ENCODE data around the gene CD36. TPM values are rescaled to one million over a fixed set of nuclear protein-coding genes. Genes with fewer than 3 reads are reported as not detected.

Gene CD36
- total and polyA plus RNA-seq, 2 donors (not counting 3 experiments of a cell fraction or from before 2014, with no cell fraction given) = 0.58 to 0.87 TPM

- FAIRE-seq (no peak), DNase-seq (ENCODE audit: low read depth, low spot score) (peak; percentile 10)
- POLR2A ChIA-PET = no interaction called here
- H2AFZ ChIP-seq (ENCODE audit: low read depth, low read length) = no peak overlapping the region
- H3K9me1 ChIP-seq (replicated peaks; ENCODE audit: control insufficient read depth, extremely low read depth, insufficient read depth, low read length) = no peaks in the 10 kb centered on the region
- peaks cover 4% of the 10 kb centered on the region for H3K4me1 ChIP-seq (ENCODE audit: control insufficient read depth, extremely low read depth, insufficient read depth, low read length)
- no TSS peak for BruUV-seq (replicated peaks)
- H3K9me3 ChIP-seq (replicated peaks; ENCODE audit: control insufficient read depth, insufficient read depth, low read length) = no peaks in the 10 kb centered on the region
- H3K27ac ChIP-seq (ENCODE audit: insufficient read depth, low read depth, low read length) = no peak overlapping the region
- H3K79me2 ChIP-seq (ENCODE audit: control insufficient read depth, insufficient read depth, low read length) = no peaks in the 10 kb centered on the region
- H4K20me1 ChIP-seq (replicated peaks; ENCODE audit: control insufficient read depth, extremely low read depth, insufficient read depth, low read length) = no peaks in the 10 kb centered on the region
- no peak overlapping the region for H3K4me3 ChIP-seq (replicated peaks in 1 of 3; ENCODE audit: insufficient read depth in 1 of 3, low read depth in 1 of 3, low read length in 3 of 3)
- TF ChIP-seq FOS (IDR thresholded peaks at IDR 0.05; ENCODE audit: borderline replicate concordance, insufficient read depth, low read length) = peak; percentile 82
- TF ChIP-seq EZH2 (IDR thresholded peaks at IDR 0.05; ENCODE audit: borderline replicate concordance, low read depth, low read length, severe bottlenecking) = no peak
- TF ChIP-seq JUN (IDR thresholded peaks at IDR 0.05; ENCODE audit: borderline replicate concordance, insufficient read depth, insufficient read length, low read depth) = no peak
- TF ChIP-seq GATA2 (IDR thresholded peaks at IDR 0.05; ENCODE audit: insufficient read depth, insufficient read length, low read depth, low read length) = no peak
- TF ChIP-seq, protein P1, sequence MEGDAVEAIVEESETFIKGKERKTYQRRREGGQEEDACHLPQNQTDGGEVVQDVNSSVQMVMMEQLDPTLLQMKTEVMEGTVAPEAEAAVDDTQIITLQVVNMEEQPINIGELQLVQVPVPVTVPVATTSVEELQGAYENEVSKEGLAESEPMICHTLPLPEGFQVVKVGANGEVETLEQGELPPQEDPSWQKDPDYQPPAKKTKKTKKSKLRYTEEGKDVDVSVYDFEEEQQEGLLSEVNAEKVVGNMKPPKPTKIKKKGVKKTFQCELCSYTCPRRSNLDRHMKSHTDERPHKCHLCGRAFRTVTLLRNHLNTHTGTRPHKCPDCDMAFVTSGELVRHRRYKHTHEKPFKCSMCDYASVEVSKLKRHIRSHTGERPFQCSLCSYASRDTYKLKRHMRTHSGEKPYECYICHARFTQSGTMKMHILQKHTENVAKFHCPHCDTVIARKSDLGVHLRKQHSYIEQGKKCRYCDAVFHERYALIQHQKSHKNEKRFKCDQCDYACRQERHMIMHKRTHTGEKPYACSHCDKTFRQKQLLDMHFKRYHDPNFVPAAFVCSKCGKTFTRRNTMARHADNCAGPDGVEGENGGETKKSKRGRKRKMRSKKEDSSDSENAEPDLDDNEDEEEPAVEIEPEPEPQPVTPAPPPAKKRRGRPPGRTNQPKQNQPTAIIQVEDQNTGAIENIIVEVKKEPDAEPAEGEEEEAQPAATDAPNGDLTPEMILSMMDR (IDR thresholded peaks at IDR 0.05; ENCODE audit: extremely low read depth in 1 of 2, insufficient read depth in 1 of 2, low read depth in 1 of 2, low read length in 2 of 2) = no peak
- TF ChIP-seq MAX (IDR thresholded peaks at IDR 0.05; ENCODE audit: insufficient read depth, insufficient read length) = no peak
- peaks cover 0 to 2% of the 10 kb centered on the region in 2 experiments for H3K27me3 ChIP-seq (ENCODE audit: control insufficient read depth in 2 of 2, insufficient read depth in 2 of 2, low read length in 2 of 2)
- intact Hi-C loops (cut with micrococcal nuclease) (no loop called here), dilution Hi-C loops (cut with MboI; ENCODE audit: extremely low pct_ligation_motif_present, low sequenced_read_pairs) (no loop called here)
- no peaks in the 10 kb centered on the region for H3K36me3 ChIP-seq (ENCODE audit: control insufficient read depth in 2 of 2, extremely low read depth in 1 of 2, insufficient read depth in 2 of 2, low read length in 2 of 2)
- CTCF ChIA-PET = interaction anchor here (0.6 kb wide), 1 partner anchor 748 kb away, joined by 4 read pairs; no protein-coding TSS in a partner anchor
- no peak overlapping the region for H3K9ac ChIP-seq (replicated peaks; ENCODE audit: extremely low read depth, insufficient read depth, low read length)
- no peak overlapping the region for H3K4me2 ChIP-seq (ENCODE audit: insufficient read depth, low read length)
Observed at GRCh38 chr7:80721883-80722615, 83.6 kb downstream of the CD36 start.
